Body of pancreas (tissue), 4 donors: ENCODE data around the gene CIBAR2. TPM values are rescaled to one million over a fixed set of nuclear protein-coding genes. Genes with fewer than 3 reads are reported as not detected.
A peak's percentile ranks its signal among the peaks of the same experiment; 100 is the strongest.

Source experiments
- ATAC-seq: fragments of 150-250 bp; one replicate; pipeline ENCODE4 v1.9.1; 2016
- DNase-seq, 4 donors: peaks; one replicate each; pipeline ENCODE4 v3.0.0-alpha.2; 2019
- H3K27ac ChIP-seq, 4 donors: fragments of 200-600 bp; sonication (generic); 1 replicate in 3 of 4; 2 replicates in 1 of 4; pipeline versions ENCODE4 v1.5.1 to v1.6.1; 2016 to 2019; ENCODE audit warnings: mild to moderate bottlenecking in 1 of 4, mixed read lengths in 1 of 4, moderate library complexity in 1 of 4
- H3K27me3 ChIP-seq, 2 donors: fragments of 200-600 bp; sonication (generic); one replicate each; pipeline ENCODE4 v1.6.0; 2016; ENCODE audit warnings: mild to moderate bottlenecking in 1 of 2
- H3K36me3 ChIP-seq, 2 donors: fragments of 200-600 bp; sonication (generic); replicated peaks in 1 of 2; 2 replicates each; pipeline ENCODE4 v1.5.1; 2016; ENCODE audit warnings: low read depth in 2 of 2; ENCODE audit not compliant: insufficient read depth in 1 of 2
- H3K4me1 ChIP-seq: fragments of 200-600 bp; sonication (generic); one replicate; pipeline ENCODE4 v1.6.0; 2016
- H3K4me3 ChIP-seq, 2 donors: fragments of 200-600 bp; sonication (generic); 1 replicate in 1 of 2; 2 replicates in 1 of 2; pipeline ENCODE4 v1.5.1; 2016 to 2019
- H3K9me3 ChIP-seq, 3 donors: fragments of 200-600 bp; sonication (generic); 1 replicate in 2 of 3; 2 replicates in 1 of 3; pipeline ENCODE4 v1.5.1; 2016
- CTCF ChIP-seq, 7 experiments: fragments of 450-650 bp in 4 of 7; fragments of 200-600 bp in 3 of 7; sonication (generic) in 3 of 7; IDR thresholded peaks; one replicate each; pipeline ENCODE4 v1.5.1; 2016 to 2019; ENCODE audit warnings: antibody characterized with exemption in 7 of 7
- POLR2A ChIP-seq, 3 donors: fragments of 450-650 bp; IDR thresholded peaks; one replicate each; pipeline ENCODE4 v1.6.1; 2016; ENCODE audit warnings: antibody characterized with exemption in 3 of 3, mild to moderate bottlenecking in 2 of 3
- WGBS, 2 donors: methylation state at CpG; one replicate each; pipeline ENCODE4 v1.1.5; 2017; 5-methylcytosine and 5-hydroxymethylcytosine counted together
- intact Hi-C: fragments of 100-400 bp; cut with DNase I; formaldehyde crosslinking; loops from one replicate; pipeline ENCODE4 v1.15.1; 2023
- total RNA-seq, 2 donors: library from RNA; depleted of rRNA; stranded (reverse); fragments of >200 nt; gene quantifications; one replicate each; pipeline ENCODE4 v1.1.0, GENCODE V29; 2016

CIBAR2 gene
- total RNA-seq, 2 donors from 2014 or later = not detected

DNA sequence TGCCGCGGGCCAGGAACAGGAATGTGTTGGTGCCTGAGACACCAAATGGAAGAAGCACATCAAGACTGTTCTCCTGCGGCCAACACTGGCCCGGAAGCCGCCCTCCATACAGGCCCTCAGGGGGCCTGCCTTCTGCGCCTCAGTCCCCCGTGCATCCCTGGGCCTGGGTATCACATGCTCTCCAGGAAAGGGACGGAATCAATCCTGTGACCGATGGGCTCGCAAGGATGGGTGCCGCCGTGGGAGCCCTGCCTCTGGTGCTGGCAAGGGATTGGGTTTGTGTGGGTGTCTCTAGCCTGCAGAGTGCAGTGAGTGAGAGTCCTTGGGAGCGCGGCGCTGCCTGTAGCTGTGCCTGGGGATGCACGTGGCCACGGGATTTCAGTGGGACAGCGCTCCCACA is 19.4 kb downstream of the CIBAR2 start:
- H3K27me3 ChIP-seq = no peaks in the 10 kb centered on the region
- peaks cover 0 to 5% of the 10 kb centered on the region in 2 donors for H3K36me3 ChIP-seq
- no peak overlapping the region for H3K4me3 ChIP-seq
- H3K4me1 ChIP-seq = peaks cover 23% of the 10 kb centered on the region
- intact Hi-C loops = no loop called here
- TF ChIP-seq POLR2A (IDR thresholded peaks at IDR 0.05) (no peak), CTCF (IDR thresholded peaks at IDR 0.05) (no peak)
- WGBS, 2 donors = 25 to 60% methylated on average over 2 to 10 of the region's 18 CpGs
- DNase-seq (no peak), ATAC-seq (no peak)
- H3K9me3 ChIP-seq = no peaks in the 10 kb centered on the region
- no peak overlapping the region for H3K27ac ChIP-seq

GRCh38 chr16:85092309-85092708 is 20.0 kb downstream of the CIBAR2 start:
- DNase-seq (peak in 1 of 4 donors; percentile 30), ATAC-seq (no peak)
- no peaks in the 10 kb centered on the region for H3K9me3 ChIP-seq
- peaks cover 23% of the 10 kb centered on the region for H3K4me1 ChIP-seq
- intact Hi-C loops = no loop called here
- WGBS, 2 donors = 33 to 68% methylated on average over 9 of the region's 9 CpGs
- no peak overlapping the region for H3K4me3 ChIP-seq
- no peak overlapping the region for H3K27ac ChIP-seq
- TF ChIP-seq POLR2A (IDR thresholded peaks at IDR 0.05) (no peak), CTCF (IDR thresholded peaks at IDR 0.05) (no peak)
- H3K36me3 ChIP-seq = peaks cover 0 to 5% of the 10 kb centered on the region in 2 donors
- H3K27me3 ChIP-seq = no peaks in the 10 kb centered on the region

DNA sequence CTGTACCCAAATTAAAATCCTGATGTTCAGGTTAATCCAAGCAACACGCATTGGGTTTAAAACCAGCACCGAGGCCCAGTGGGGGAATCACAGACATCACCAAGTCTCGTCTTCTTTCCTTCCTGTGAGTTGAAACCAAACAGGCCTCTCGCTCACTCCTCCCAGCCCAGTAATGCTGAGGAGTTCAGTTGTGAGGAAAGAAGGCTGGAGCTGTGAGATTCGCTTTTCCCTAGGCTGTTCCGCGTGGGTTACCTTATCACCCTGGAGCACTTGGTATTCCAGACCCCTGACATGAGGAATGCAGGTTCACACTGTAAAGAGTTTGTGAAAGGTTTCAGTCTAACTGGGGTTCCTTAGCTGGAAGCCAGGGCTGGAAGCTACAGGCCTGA is 20.8 kb downstream of the CIBAR2 start:
- Histone ChIP-seq H3K36me3 (peaks cover 0 to 5% of the 10 kb centered on the region in 2 donors), H3K9me3 (no peaks in the 10 kb centered on the region), H3K27ac (peak overlapping the region; percentile 28 to 64 (median 52)), H3K4me1 (peaks cover 23% of the 10 kb centered on the region), H3K4me3 (no peak overlapping the region), H3K27me3 (no peaks in the 10 kb centered on the region)
- no peak for ATAC-seq
- no peak for TF ChIP-seq CTCF (IDR thresholded peaks at IDR 0.05)
- TF ChIP-seq POLR2A (IDR thresholded peaks at IDR 0.05) = no peak
- 84 to 93% methylated on average over 7 of the region's 7 CpGs for WGBS, 2 donors
- intact Hi-C loops = no loop called here
- DNase-seq = no peak

DNA sequence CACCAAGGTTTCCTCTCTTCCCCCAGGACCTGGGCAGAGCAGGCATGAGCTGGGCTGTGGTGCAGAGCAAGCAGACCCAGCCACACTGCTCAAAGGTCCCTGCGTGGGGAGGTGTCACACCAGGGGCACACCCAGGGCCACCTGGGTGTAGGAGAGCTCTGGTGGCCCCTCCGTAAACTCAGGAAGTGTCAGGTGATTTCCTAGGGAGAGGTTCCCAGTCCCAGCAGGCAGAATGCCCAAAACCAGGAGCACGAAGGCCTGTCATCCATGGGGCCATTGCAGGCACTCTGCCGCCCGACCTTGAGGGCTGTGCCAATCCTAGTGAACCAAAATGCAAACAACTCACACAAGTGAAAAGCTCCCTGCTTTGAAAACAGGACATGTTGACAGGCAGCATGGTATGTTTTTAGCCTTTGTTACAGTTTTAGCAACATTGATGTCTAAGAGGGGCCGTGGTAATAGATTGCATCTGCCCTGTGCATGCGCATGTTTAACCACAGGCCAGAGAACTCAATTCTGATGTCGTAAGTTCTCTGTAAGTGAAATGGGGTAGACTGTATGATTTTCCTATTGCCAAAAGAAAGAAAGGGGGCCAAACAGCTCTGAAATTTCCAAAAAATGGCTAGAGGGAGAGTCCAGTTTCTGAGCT is 21.3 kb downstream of the CIBAR2 start:
- Histone ChIP-seq H3K27ac (peak overlapping the region; percentile 28 to 64 (median 52)), H3K27me3 (no peaks in the 10 kb centered on the region), H3K9me3 (no peaks in the 10 kb centered on the region), H3K4me3 (no peak overlapping the region), H3K4me1 (peaks cover 23% of the 10 kb centered on the region), H3K36me3 (peaks cover 0 to 5% of the 10 kb centered on the region in 2 donors)
- intact Hi-C loops = no loop called here
- TF ChIP-seq POLR2A (IDR thresholded peaks at IDR 0.05) = peak in 1 of 3 donors; percentile 4
- no peak for TF ChIP-seq CTCF (IDR thresholded peaks at IDR 0.05)
- ATAC-seq (peak; percentile 69), DNase-seq (peak; percentile 74 to 90 (median 83))
- 36 to 42% methylated on average over 6 to 8 of the region's 8 CpGs for WGBS, 2 donors

- H3K9me3 ChIP-seq = no peaks in the 10 kb centered on the region
- ATAC-seq (no peak), DNase-seq (no peak)
- WGBS, 2 donors = 84 to 87% methylated on average over 13 of the region's 13 CpGs
- TF ChIP-seq POLR2A (IDR thresholded peaks at IDR 0.05) = no peak
- TF ChIP-seq CTCF (IDR thresholded peaks at IDR 0.05) = no peak
- no peaks in the 10 kb centered on the region for H3K27me3 ChIP-seq
- H3K36me3 ChIP-seq = peaks cover 0 to 5% of the 10 kb centered on the region in 2 donors
- H3K4me3 ChIP-seq = no peak overlapping the region
- intact Hi-C loops = no loop called here
- peaks cover 23% of the 10 kb centered on the region for H3K4me1 ChIP-seq
- peak overlapping the region in 3 of 4 donors; percentile 28 to 64 (median 55) for H3K27ac ChIP-seq
These were observed 22.1 kb downstream of the CIBAR2 start for GRCh38 chr16:85090181-85090580.
